KMS-11 (cell line): ENCODE measurements around the gene THBS4.

Experiments used
- H2AFZ ChIP-seq: fragments of 200-600 bp; sonication (generic); 2 replicates; pipeline ENCODE4 v1.6.1; 2016; ENCODE audit warnings: antibody characterized with exemption, mixed run types, low read depth
- H3K27ac ChIP-seq: fragments of 200-600 bp; sonication (generic); 2 replicates; pipeline ENCODE4 v1.6.1; 2016; ENCODE audit warnings: mild to moderate bottlenecking, mixed run types
- H3K27me3 ChIP-seq: fragments of 200-600 bp; sonication (generic); 2 replicates; pipeline ENCODE4 v1.6.1; 2017; ENCODE audit warnings: mild to moderate bottlenecking, low read depth, mixed run types, moderate library complexity; ENCODE audit not compliant: insufficient read depth
- H3K36me3 ChIP-seq: fragments of 200-600 bp; sonication (generic); 2 replicates; pipeline ENCODE4 v1.6.1; 2017; ENCODE audit warnings: mild to moderate bottlenecking, mixed run types; ENCODE audit not compliant: insufficient read depth
- H3K4me1 ChIP-seq: fragments of 200-600 bp; sonication (generic); 2 replicates; pipeline ENCODE4 v1.6.1; 2016; ENCODE audit warnings: mild to moderate bottlenecking, low read depth, mixed run types; ENCODE audit not compliant: poor library complexity, severe bottlenecking
- H3K4me2 ChIP-seq: fragments of 200-600 bp; sonication (generic); 2 replicates; pipeline ENCODE4 v1.7.0; 2016; ENCODE audit warnings: mild to moderate bottlenecking, mixed run types
- H3K4me3 ChIP-seq: fragments of 200-600 bp; sonication (generic); IDR thresholded peaks from 2 replicates; pipeline ENCODE4 v1.6.1; 2017; ENCODE audit warnings: low read depth, low read length, mixed read lengths; ENCODE audit not compliant: insufficient read depth
- H3K79me2 ChIP-seq: fragments of 200-600 bp; sonication (generic); 2 replicates; pipeline ENCODE4 v1.6.1; 2016; ENCODE audit warnings: low read depth, mixed run types; ENCODE audit not compliant: insufficient read depth
- H3K9ac ChIP-seq: fragments of 200-600 bp; sonication (generic); 2 replicates; pipeline ENCODE4 v1.6.1; 2016; ENCODE audit warnings: mild to moderate bottlenecking, mixed run types
- H4K20me1 ChIP-seq: fragments of 200-600 bp; sonication (generic); 2 replicates; pipeline ENCODE4 v1.6.1; 2016; ENCODE audit warnings: mild to moderate bottlenecking, mixed run types; ENCODE audit not compliant: insufficient read depth
- CTCF ChIP-seq: fragments of 200-600 bp; sonication (generic); conservative IDR thresholded peaks from 2 replicates; pipeline ENCODE4 v1.6.1; 2017; ENCODE audit warnings: low read depth, mild to moderate bottlenecking, antibody characterized with exemption, low read length, moderate library complexity, mixed read lengths

THBS4 gene

GRCh38 chr5:80057099-80057498 is 22.0 kb downstream of the THBS4 start:
- no peak overlapping the region for H3K4me2 ChIP-seq
- no peaks in the 10 kb centered on the region for H3K79me2 ChIP-seq
- H3K27me3 ChIP-seq = no peaks in the 10 kb centered on the region
- H3K27ac ChIP-seq = no peak overlapping the region
- H3K36me3 ChIP-seq = no peaks in the 10 kb centered on the region
- TF ChIP-seq CTCF = no peak
- H2AFZ ChIP-seq = no peak overlapping the region
- no peak overlapping the region for H3K4me3 ChIP-seq
- no peak overlapping the region for H3K9ac ChIP-seq
- no peaks in the 10 kb centered on the region for H4K20me1 ChIP-seq
- no peaks in the 10 kb centered on the region for H3K4me1 ChIP-seq

GRCh38 chr5:80057921-80058320 is 22.8 kb downstream of the THBS4 start:
- no peak overlapping the region for H3K4me2 ChIP-seq
- H3K9ac ChIP-seq = no peak overlapping the region
- H3K4me3 ChIP-seq = no peak overlapping the region
- H3K4me1 ChIP-seq = no peaks in the 10 kb centered on the region
- H2AFZ ChIP-seq = no peak overlapping the region
- H3K27me3 ChIP-seq = no peaks in the 10 kb centered on the region
- no peaks in the 10 kb centered on the region for H3K36me3 ChIP-seq
- H4K20me1 ChIP-seq = no peaks in the 10 kb centered on the region
- no peak overlapping the region for H3K27ac ChIP-seq
- no peaks in the 10 kb centered on the region for H3K79me2 ChIP-seq
- TF ChIP-seq CTCF = no peak

DNA sequence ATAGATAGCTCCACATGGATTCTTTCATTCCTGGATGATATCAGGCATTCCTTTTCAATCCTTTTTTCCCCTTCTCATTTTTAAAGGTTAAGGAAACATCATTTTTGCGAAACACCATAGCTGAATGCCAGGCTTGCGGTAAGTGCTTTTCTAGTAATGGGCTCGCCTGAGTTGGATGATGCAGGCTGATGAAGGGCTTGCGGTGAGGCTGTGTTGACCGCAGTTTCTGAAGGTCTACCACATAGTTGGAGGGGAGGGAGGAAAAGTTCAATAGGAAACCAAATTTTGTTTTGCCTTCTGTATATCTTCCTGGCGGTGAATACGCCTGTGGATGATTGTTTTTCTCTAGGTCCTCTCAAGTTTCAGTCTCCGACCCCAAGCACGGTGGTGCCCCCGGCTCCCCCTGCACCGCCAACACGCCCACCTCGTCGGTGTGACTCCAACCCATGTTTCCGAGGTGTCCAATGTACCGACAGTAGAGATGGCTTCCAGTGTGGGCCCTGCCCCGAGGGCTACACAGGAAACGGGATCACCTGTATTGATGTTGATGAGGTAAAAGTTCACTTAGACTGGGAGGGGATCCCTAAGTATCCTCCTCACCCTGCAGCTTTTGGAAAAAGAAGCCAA is 24.3 kb downstream of the THBS4 start:
- H2AFZ ChIP-seq = no peak overlapping the region
- H3K27ac ChIP-seq = no peak overlapping the region
- no peaks in the 10 kb centered on the region for H3K79me2 ChIP-seq
- H3K27me3 ChIP-seq = no peaks in the 10 kb centered on the region
- no peak overlapping the region for H3K9ac ChIP-seq
- TF ChIP-seq CTCF = no peak
- H3K4me1 ChIP-seq = no peaks in the 10 kb centered on the region
- no peak overlapping the region for H3K4me2 ChIP-seq
- no peak overlapping the region for H3K4me3 ChIP-seq
- H3K36me3 ChIP-seq = no peaks in the 10 kb centered on the region
- no peaks in the 10 kb centered on the region for H4K20me1 ChIP-seq

- Histone ChIP-seq H3K4me1 (no peaks in the 10 kb centered on the region), H3K9ac (no peak overlapping the region), H3K4me2 (no peak overlapping the region), H3K36me3 (no peaks in the 10 kb centered on the region), H3K27ac (no peak overlapping the region), H3K4me3 (no peak overlapping the region), H3K27me3 (no peaks in the 10 kb centered on the region), H3K79me2 (no peaks in the 10 kb centered on the region), H4K20me1 (no peaks in the 10 kb centered on the region), H2AFZ (no peak overlapping the region)
- TF ChIP-seq CTCF = no peak
Measured at GRCh38 chr5:80060966-80061365, 25.8 kb downstream of the THBS4 start.
